ENCODE data around the gene DNM1.

The DNM1 gene

GRCh38 chr9:128203024-128203706 lies at the start of gene DNM1:
Gene DNM1, plus strand, starts transcription at chr9:128203379. Its CDS starts 92 bp downstream, at chr9:128203471.
- peak; percentile 86 for DNase-seq

DNA sequence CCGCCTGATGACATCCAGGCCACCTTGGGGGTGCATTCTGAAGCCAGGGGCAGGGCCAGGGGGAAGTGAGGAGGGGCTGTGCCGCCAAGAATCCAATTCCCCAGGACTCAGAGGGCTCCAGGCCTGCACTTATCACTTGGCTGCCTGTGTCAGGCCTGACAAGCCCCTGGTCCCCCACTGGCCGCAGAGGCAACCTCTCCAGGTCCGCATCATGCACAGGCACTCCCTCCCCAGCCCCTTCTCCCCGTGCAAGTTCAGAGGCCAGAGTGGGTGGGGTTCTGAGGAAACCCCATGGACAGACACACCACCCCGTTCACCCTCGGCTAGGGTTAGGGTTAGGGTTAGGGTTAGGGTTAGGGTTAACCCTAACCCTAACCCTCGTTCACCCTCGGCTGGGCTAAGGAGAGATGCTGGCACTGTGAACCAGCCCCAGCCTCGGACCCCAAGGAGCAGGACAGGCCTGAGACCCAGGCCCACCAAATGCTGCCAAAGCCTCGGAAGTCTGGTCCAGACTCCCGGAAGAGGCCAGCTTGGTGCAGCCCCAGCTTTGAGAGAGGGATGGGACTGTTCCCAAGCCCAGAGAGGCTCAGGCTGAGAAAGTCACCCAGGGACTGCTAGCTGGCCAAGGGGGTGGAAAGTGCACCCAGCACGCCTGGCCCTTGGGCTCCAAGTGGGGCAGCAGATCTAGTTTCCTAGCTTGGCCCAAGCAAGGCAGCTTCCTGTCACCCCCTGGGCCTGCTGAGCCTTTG lies 49.1 kb upstream of the DNM1 start:
- no peak for DNase-seq

- DNase-seq, result no peak
Measured at GRCh38 chr9:128155736-128156500, 47.3 kb upstream of the DNM1 start.

GRCh38 chr9:128159522-128159783 lies 43.7 kb upstream of the DNM1 start:
- DNase-seq, result peak; percentile 87

DNA sequence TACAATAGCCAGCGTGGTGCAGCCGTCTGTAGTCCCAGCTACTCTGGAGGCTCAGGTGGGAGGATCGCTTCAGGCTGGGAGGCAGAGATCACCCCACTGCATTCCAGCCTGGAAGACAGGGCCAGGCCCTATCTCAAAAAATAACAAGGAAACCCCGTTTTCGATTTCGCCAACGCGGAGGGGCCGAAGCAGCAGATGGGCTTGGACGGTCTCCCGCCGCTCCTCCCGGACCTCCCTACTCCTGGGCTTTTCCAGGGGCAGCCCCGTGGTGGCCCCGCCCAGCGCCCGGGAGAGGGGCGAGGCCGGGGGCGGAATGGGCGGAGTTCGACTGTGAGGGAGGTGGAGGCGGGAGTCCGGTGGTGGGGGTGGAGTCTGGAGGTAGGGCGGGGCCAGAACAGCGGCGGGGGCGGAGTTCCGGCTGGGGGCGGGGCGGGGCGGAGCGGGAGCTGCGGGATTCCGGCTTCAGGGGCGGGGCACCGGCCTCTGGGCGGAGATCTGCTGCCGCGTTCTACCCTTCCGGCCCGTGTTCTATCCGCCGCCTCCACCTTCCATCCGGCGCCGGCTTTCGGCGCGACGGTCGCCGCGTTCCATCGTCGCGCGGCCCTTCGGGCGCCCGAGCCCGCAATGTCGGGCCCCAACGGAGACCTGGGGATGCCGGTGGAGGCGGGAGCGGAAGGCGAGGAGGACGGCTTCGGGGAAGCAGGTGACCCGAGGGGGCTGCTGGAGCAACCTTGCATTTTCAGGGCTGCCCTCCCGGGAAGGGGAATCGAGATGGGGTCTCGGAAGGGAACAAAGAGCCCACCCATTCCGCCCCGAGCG lies 43.2 kb upstream of the DNM1 start, which contains the start of gene BBLN:
Gene BBLN (plus strand): TSS at position 482 of the 819 bp plus-strand sequence. CDS start 143 bp downstream, at position 625.
- peak; percentile 93 for DNase-seq

- DNase-seq, result peak; percentile 38
Measured at GRCh38 chr9:128160603-128160987, 42.6 kb upstream of the DNM1 start.

- DNase-seq, result no peak
Measured at GRCh38 chr9:128161215-128161902, 41.8 kb upstream of the DNM1 start.

DNA sequence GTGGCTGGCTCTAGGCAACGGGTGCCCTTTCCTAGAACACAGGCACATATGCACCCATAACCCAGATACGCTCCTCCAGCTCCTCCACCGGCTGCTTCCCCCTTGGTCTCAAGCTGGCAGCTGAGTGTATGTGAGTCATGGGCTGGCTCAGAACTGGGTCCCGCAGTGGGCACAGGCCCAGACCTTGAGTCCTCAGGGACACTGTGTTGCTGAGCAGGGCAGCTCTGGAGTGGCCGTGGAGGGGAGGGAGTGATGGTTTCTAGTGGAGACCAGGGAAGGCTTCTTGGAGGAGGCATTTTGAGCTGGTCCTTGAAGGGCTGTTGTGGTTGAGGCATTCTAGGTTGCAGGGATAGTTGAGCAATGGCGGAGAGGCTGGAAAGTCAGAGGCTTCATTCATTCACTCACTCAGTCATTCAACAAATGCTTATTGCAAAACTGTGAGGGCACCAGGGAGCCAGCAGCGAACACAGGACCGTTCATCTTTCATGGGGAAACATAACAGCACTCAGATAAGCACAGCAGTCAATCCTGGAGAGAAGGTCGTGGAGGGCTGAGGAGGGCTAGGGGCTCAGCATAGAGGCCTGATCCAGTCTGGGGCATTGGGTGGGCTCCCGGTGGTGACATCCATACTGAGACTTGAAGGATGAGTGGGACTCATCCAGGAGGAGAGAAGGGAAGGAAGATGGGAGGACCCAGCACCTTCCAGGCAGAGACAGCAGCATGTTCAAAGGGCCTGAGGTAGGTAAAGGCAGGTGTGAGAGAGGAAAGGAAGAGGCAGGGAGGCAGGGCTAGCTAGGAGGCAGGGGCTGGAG lies 40.8 kb upstream of the DNM1 start:
- DNase-seq, result no peak

- no peak for DNase-seq
Measured at GRCh38 chr9:128163027-128163515, 40.1 kb upstream of the DNM1 start.

GRCh38 chr9:128163523-128164306 lies 39.5 kb upstream of the DNM1 start:
- DNase-seq, result no peak

- DNase-seq, result no peak
Measured at GRCh38 chr9:128164307-128164885, 38.8 kb upstream of the DNM1 start.

GRCh38 chr9:128166169-128166568 lies 37.0 kb upstream of the DNM1 start:
- no peak for DNase-seq

DNA sequence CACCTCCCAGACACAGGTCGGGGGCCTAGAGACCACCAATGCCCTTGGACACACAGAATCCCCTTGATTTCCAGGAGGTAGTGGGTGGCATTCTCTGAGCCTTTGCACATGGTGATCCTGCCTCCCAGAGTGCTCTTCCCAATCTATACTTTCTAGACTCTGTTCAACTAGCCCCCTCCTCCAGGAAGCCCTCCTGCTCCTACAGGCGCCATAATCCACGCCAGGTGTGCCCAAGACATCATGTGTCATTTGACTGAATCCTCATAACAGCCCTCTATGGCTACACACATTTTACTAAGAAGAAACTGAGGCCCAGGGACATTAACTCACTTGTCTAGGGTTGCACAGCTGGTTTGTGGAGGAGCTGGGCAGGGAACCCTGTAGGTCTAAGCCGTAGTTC lies 36.0 kb upstream of the DNM1 start:
- DNase-seq, result no peak

- DNase-seq, result no peak
Measured at GRCh38 chr9:128168731-128169308, 34.4 kb upstream of the DNM1 start.

GRCh38 chr9:128169492-128169891 lies 33.7 kb upstream of the DNM1 start:
- no peak for DNase-seq

DNA sequence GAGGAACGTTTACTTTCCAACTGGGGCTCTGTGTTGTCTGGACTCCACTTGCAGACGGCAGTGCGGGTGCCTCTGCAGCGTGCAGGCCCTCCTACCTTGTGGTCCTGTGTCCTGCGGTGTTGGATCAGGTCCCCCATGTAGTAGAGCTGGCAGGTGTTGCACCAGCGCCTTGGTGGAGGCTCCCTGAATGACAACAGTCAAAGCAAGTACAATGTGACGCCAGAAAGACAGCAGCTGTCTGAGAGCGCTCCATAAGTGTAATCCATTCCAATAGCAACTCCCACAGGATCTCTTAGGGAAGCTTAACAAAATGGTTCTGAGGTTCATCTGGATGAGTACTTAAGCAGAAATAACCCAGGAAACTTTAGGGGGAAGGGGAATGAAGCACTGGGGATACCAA lies 33.3 kb upstream of the DNM1 start:
- DNase-seq, result no peak

GRCh38 chr9:128174062-128174461 lies 29.1 kb upstream of the DNM1 start:
- DNase-seq, result no peak

GRCh38 chr9:128175102-128175563 lies 28.0 kb upstream of the DNM1 start:
- DNase-seq, result no peak

DNA sequence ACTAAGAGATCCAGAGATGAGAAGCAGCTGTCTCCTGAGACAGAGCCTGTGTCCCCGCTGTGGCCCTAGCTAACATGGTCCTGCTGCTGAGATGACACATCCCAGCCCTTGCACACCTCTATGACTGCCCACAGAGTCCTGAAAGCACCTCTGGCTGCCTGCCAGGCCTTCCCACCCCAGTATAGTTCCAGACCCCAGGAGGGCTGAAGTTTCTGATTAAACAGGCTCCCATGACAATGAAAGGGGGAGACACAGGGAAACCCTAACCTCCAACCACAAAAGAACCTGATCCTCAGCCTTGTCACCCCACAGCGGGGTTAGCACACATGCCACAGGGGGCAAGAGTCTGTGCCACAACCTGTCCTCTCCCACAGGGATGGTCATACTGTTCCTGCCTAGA lies 27.5 kb upstream of the DNM1 start:
- DNase-seq, result no peak

Data from OCI-M1 (cell line).